ENCODE data around the gene MIF.
"Not testable (repeated sequence)": the region's sequence is repeated elsewhere in the genome, so short reads cannot be mapped to it uniquely, and the experiment has no call there.

Gene MIF

GRCh38 chr22:23849009-23850006 is 44.9 kb upstream of the MIF start:
- peak overlapping the region; percentile 49 for H3K4me3 ChIP-seq
- TF ChIP-seq CTCF (IDR thresholded peaks at IDR 0.05): peak; percentile 96
- H3K27ac ChIP-seq: no peak overlapping the region
- peak; percentile 87 for DNase-seq (ENCODE audit: low spot score)

GRCh38 chr22:23850136-23850611 is 44.0 kb upstream of the MIF start:
- no peak for DNase-seq (ENCODE audit: low spot score)
- H3K27ac ChIP-seq: no peak overlapping the region
- H3K4me3 ChIP-seq: no peak overlapping the region
- no peak for TF ChIP-seq CTCF (IDR thresholded peaks at IDR 0.05)

- no peak for TF ChIP-seq CTCF (IDR thresholded peaks at IDR 0.05)
- peak overlapping the region; percentile 77 for H3K4me3 ChIP-seq
- DNase-seq (ENCODE audit: low spot score): no peak
- H3K27ac ChIP-seq: peak overlapping the region; percentile 90 to 96
Measured at GRCh38 chr22:23856721-23857605, 37.2 kb upstream of the MIF start.

GRCh38 chr22:23857606-23858483 is 36.3 kb upstream of the MIF start, which contains the start of gene SLC2A11:
SLC2A11 (plus strand) TSS chr22:23857875; CDS start chr22:23858000, 125 bp downstream.
- H3K27ac ChIP-seq: peak within 1 kb of the TSS; percentile 90 to 96
- no peak for TF ChIP-seq CTCF (IDR thresholded peaks at IDR 0.05)
- peak; percentile 95 for DNase-seq (ENCODE audit: low spot score)
- peak within 1 kb of the TSS; percentile 77 for H3K4me3 ChIP-seq

- TF ChIP-seq CTCF (IDR thresholded peaks at IDR 0.05): no peak
- Histone ChIP-seq H3K4me3 (peak overlapping the region; percentile 77), H3K27ac (peak overlapping the region in 1 of 2 donors; percentile 96)
- DNase-seq (ENCODE audit: low spot score): no peak
Measured at GRCh38 chr22:23858484-23858815, 35.7 kb upstream of the MIF start.

GRCh38 chr22:23859201-23859600 is 35.0 kb upstream of the MIF start:
- no peak for TF ChIP-seq CTCF (IDR thresholded peaks at IDR 0.05)
- no peak for DNase-seq (ENCODE audit: low spot score)
- H3K27ac ChIP-seq: no peak overlapping the region
- H3K4me3 ChIP-seq: no peak overlapping the region

GRCh38 chr22:23860187-23860586 is 34.0 kb upstream of the MIF start:
- H3K4me3 ChIP-seq; H3K27ac ChIP-seq; DNase-seq (ENCODE audit: low spot score): not testable (repeated sequence)

All from coronary artery (tissue), 2 donors.